GM10847 (cell line): ENCODE measurements around the gene GCLC.

Experiments
- POLR2A ChIP-seq: IDR thresholded peaks from 2 replicates; pipeline ENCODE4 v1.6.1; 2011; ENCODE audit not compliant: insufficient read length; ENCODE audit errors: extremely low read depth

Gene GCLC

GRCh38 chr6:53512626-53513025, 32.3 kb downstream of the GCLC start:
- TF ChIP-seq POLR2A, result no peak

- no peak for TF ChIP-seq POLR2A
These were observed 34.2 kb downstream of the GCLC start for GRCh38 chr6:53510746-53511145.

GRCh38 chr6:53506872-53507271, 38.0 kb downstream of the GCLC start:
- no peak for TF ChIP-seq POLR2A

DNA sequence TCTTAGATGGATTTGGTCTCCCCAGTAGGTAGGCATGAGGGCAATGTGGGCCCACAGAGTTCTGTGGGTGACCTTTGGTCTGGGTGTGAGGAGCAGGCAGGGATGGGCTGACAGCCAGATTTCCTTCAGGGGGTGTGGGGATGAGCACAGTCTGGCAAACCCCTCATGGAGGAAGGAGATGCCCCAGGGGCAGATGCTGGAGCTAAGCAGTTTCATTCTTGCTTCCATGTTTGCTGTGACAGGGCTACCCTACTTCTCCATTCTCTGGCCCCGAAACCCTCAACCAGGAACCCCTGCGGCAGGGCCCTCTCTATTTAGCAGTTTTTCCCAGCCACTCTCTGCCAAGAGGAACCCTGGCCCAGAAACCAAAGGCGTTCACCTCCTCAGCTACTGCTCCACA, 40.4 kb downstream of the GCLC start:
- TF ChIP-seq POLR2A, result no peak

DNA sequence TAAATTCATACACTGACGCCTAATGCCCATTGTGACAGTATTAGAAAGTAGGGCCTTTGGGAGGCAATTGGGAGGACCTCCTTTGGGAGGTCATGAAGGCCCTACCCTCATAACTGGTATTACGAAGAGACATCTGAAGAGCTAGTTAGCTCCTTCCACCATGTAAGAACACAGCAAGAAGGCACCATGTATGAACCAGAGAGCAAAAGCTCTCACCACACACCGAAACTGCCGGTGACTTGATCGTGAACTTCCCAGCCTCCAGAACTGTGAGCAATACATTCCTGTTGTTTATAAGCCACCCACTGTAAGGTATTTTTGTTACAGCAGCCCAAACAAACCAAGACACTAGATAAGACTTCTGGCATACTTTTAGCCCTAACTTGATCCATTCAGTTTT, 41.8 kb downstream of the GCLC start:
- no peak for TF ChIP-seq POLR2A

GRCh38 chr6:53501432-53501831, 43.5 kb downstream of the GCLC start:
- TF ChIP-seq POLR2A, result no peak

GRCh38 chr6:53500095-53500494, 44.8 kb downstream of the GCLC start:
- TF ChIP-seq POLR2A, result no peak

- no peak for TF ChIP-seq POLR2A
These were observed 45.8 kb downstream of the GCLC start for GRCh38 chr6:53499094-53499493.

GRCh38 chr6:53498649-53499048, 46.3 kb downstream of the GCLC start:
- TF ChIP-seq POLR2A, result no peak

DNA sequence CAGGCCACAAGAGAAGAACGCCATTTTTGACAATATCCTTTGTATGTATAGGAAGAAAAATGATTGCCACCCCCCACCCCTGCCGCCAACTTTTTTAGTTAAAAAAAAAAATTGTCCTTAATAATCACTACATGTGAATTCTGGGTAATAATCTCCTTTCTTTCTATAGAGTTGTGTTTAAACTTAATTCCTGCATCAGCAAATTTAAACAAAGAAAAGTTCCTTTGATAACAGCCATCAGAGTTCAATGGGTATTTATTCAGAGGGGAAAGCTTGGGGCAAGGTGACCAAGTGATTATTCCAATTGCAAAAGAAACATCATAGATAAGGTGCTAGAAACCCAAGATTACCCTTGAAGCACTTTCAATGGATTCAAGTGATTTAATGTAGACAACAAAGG, 47.0 kb downstream of the GCLC start:
- no peak for TF ChIP-seq POLR2A

- TF ChIP-seq POLR2A, result no peak
These were observed 48.0 kb downstream of the GCLC start for GRCh38 chr6:53496797-53497375.

DNA sequence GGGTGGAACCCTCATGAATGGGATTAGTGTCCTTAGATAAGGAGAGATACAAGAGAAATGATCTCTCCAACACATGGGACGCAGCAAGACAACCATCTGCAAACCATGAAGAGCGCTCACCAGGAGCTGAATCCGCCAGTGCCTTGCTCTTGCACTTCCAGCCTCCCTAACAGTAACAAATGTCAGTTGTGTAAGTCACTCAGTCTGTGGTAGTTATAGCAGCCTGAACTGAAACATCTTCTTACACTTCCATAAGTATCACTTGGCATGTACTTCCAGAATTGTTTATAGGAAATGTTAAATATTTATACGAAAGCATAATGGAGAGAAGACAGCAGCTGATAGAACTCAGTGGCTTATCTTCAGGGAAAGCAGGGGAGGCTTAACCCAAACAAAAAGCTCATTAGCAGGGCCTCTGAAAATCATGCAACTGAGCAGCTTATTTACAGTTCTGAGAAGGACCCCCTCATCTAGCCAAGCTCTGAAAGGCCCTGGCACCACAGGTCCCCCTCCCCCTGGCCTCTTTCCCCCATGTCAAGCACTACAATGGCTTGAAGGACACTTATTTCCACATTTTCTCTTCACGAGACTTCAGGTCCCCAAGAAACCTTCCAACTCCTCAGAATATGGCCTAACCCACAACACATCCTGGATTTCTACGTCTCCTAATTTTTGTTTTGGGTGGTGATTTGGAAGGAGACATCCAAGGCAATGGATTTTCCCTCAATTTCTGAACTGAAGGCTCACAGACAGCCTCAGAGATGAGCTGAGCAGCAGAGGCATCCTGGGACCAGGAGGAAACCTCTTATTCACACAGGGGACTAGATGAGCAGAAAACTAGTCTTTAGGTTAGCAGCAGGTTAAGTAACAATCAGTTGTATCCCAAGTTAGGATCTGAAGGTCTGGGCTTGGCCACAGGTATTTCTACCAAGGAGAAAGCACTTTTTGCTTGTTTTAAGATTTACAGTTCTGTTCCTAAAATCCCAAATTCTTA, 49.1 kb downstream of the GCLC start:
- TF ChIP-seq POLR2A, result no peak

DNA sequence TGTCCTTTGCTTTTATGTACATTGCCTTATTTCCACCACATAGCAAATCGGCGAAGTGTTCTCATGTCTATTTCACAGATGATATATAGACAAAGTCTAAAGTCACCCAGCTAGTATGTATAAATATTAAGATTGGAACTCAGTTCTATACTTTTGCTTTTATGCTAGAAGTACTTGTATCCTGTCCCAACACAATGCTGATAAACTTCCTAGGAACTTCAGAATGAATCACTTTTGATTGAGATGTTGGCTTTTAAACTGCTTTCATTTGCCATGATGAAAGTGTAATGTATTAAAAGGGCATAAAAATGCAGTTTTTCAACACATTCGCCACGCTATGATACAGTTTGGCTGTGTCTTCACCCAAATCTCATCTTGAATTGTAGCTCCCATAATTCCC, 50.8 kb downstream of the GCLC start:
- no peak for TF ChIP-seq POLR2A

- no peak for TF ChIP-seq POLR2A
These were observed 51.3 kb downstream of the GCLC start for GRCh38 chr6:53493635-53494025.

GRCh38 chr6:53492860-53493634, 51.9 kb downstream of the GCLC start:
- no peak for TF ChIP-seq POLR2A

GRCh38 chr6:53487080-53487479, 57.8 kb downstream of the GCLC start:
- TF ChIP-seq POLR2A, result no peak
